Chondrocyte (in vitro differentiated cells): Measurements from ENCODE around the gene PHACTR1. TPM values are rescaled to one million over a fixed set of nuclear protein-coding genes. Genes with fewer than 3 reads are reported as not detected.

Source experiments
- DNase-seq: peaks from one replicate; pipeline ENCODE4 v3.0.0; 2021; ENCODE audit warnings: mixed read lengths, low spot score
- H3K27ac Mint-ChIP-seq: one replicate; pipeline ENCODE4 v1.8.0; 2021; ENCODE audit warnings: mild to moderate bottlenecking, moderate library complexity, mixed read lengths; ENCODE audit not compliant: unreplicated experiment
- H3K27me3 Mint-ChIP-seq: 2 replicates; pipeline ENCODE4 v1.8.0; 2021; ENCODE audit warnings: low read depth, mixed read lengths
- H3K36me3 Mint-ChIP-seq: 2 replicates; pipeline ENCODE4 v1.8.0; 2021; ENCODE audit warnings: low read depth, mixed read lengths
- H3K4me1 Mint-ChIP-seq: 2 replicates; pipeline ENCODE4 v1.8.0; 2021; ENCODE audit warnings: low read depth, mild to moderate bottlenecking, mixed read lengths
- H3K4me3 Mint-ChIP-seq: one replicate; pipeline ENCODE4 v1.8.0; 2021; ENCODE audit warnings: mild to moderate bottlenecking, moderate library complexity, mixed read lengths; ENCODE audit not compliant: unreplicated experiment
- H3K9me3 Mint-ChIP-seq: 2 replicates; pipeline ENCODE4 v1.8.0; 2021; ENCODE audit warnings: low read depth, mixed read lengths
- CTCF ChIP-seq: fragments of 200-600 bp; sonication (generic); IDR thresholded peaks from 2 replicates; pipeline ENCODE4 v1.5.0; 2021; ENCODE audit warnings: antibody characterized with exemption, mild to moderate bottlenecking, moderate library complexity
- total RNA-seq: library from RNA; stranded (reverse); gene quantifications from 3 replicates; pipeline ENCODE4 v1.2.1, GENCODE V29; 2021

Gene PHACTR1
- total RNA-seq, 1 donor from 2014 or later, result 2.1 TPM

- no peak overlapping the region for H3K4me3 Mint-ChIP-seq
- no peaks in the 10 kb centered on the region for H3K9me3 Mint-ChIP-seq
- H3K27me3 Mint-ChIP-seq, result peaks cover 28% of the 10 kb centered on the region
- no peak for DNase-seq
- no peak overlapping the region for H3K27ac Mint-ChIP-seq
- no peaks in the 10 kb centered on the region for H3K36me3 Mint-ChIP-seq
- no peak for TF ChIP-seq CTCF
- no peaks in the 10 kb centered on the region for H3K4me1 Mint-ChIP-seq
Measured at GRCh38 chr6:12913201-12913600, 196.6 kb downstream of the PHACTR1 start.

GRCh38 chr6:12916006-12916405 lies 199.4 kb downstream of the PHACTR1 start:
- no peak overlapping the region for H3K4me3 Mint-ChIP-seq
- TF ChIP-seq CTCF, result no peak

GRCh38 chr6:12916420-12917136 lies 200.0 kb downstream of the PHACTR1 start:
- Mint-ChIP-seq H3K9me3 (no peaks in the 10 kb centered on the region), H3K27ac (no peak overlapping the region), H3K27me3 (peaks cover 26% of the 10 kb centered on the region), H3K4me1 (no peaks in the 10 kb centered on the region), H3K36me3 (no peaks in the 10 kb centered on the region), H3K4me3 (no peak overlapping the region)
- no peak for TF ChIP-seq CTCF
- DNase-seq, result no peak

More at GRCh38 chr6:12916006-12916405, 199.4 kb downstream of the PHACTR1 start:
- no peaks in the 10 kb centered on the region for H3K36me3 Mint-ChIP-seq
- peaks cover 23% of the 10 kb centered on the region for H3K27me3 Mint-ChIP-seq
- DNase-seq, result no peak
- H3K4me1 Mint-ChIP-seq, result no peaks in the 10 kb centered on the region
- H3K27ac Mint-ChIP-seq, result no peak overlapping the region
- H3K9me3 Mint-ChIP-seq, result no peaks in the 10 kb centered on the region

- Mint-ChIP-seq H3K27ac (no peak overlapping the region), H3K9me3 (peaks cover 4% of the 10 kb centered on the region), H3K27me3 (peaks cover 23% of the 10 kb centered on the region), H3K4me3 (no peak overlapping the region), H3K4me1 (no peaks in the 10 kb centered on the region), H3K36me3 (no peaks in the 10 kb centered on the region)
- no peak for TF ChIP-seq CTCF
- DNase-seq, result no peak
Measured at GRCh38 chr6:12921467-12921866, 204.9 kb downstream of the PHACTR1 start.

GRCh38 chr6:12923644-12924235 lies 207.2 kb downstream of the PHACTR1 start:
- no peak for TF ChIP-seq CTCF
- Mint-ChIP-seq H3K4me1 (no peaks in the 10 kb centered on the region), H3K27me3 (peaks cover 24% of the 10 kb centered on the region), H3K9me3 (peaks cover 4% of the 10 kb centered on the region), H3K27ac (no peak overlapping the region), H3K36me3 (no peaks in the 10 kb centered on the region), H3K4me3 (no peak overlapping the region)
- no peak for DNase-seq
